ENCODE data around the gene FBXW2.

DNA sequence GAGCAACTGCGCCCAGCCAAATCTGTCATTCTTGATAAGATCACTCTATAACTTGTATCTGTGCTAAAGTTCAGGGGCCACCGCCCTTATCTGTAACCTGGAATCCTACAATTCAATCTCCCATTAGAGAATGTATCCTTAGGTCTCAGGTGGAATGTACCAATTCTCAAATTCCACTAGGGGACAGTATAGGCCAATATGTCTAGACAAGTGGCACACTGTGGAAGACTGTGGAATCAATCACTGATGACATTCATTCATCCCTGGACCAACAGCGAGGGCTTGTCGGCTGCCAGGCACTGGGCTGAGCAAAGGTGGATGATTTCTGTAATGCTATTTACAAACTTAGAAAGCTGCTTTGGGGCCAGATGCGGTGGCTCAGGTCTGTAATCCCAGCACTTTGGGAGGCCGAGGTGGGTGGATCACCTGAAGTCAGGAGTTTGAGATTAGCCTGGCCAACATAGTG lies 50.2 kb downstream of the FBXW2 start:
- TF ChIP-seq, protein P1, sequence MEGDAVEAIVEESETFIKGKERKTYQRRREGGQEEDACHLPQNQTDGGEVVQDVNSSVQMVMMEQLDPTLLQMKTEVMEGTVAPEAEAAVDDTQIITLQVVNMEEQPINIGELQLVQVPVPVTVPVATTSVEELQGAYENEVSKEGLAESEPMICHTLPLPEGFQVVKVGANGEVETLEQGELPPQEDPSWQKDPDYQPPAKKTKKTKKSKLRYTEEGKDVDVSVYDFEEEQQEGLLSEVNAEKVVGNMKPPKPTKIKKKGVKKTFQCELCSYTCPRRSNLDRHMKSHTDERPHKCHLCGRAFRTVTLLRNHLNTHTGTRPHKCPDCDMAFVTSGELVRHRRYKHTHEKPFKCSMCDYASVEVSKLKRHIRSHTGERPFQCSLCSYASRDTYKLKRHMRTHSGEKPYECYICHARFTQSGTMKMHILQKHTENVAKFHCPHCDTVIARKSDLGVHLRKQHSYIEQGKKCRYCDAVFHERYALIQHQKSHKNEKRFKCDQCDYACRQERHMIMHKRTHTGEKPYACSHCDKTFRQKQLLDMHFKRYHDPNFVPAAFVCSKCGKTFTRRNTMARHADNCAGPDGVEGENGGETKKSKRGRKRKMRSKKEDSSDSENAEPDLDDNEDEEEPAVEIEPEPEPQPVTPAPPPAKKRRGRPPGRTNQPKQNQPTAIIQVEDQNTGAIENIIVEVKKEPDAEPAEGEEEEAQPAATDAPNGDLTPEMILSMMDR (IDR thresholded peaks at IDR 0.05), result peak; percentile 89
- no peak for TF ChIP-seq ZFX (IDR thresholded peaks at IDR 0.05; ENCODE audit: borderline replicate concordance)

Measured in 22Rv1 (cell line).